ENCODE results near the gene RNF20.

The RNF20 gene
- long read RNA-seq, transcript RNF20-202 (20 exons, 3,940 nt) = major isoform, 109 of 388 reads
- long read RNA-seq, partial matches to known transcripts = 251 of 388 reads
- long read RNA-seq, other reads (novel, unspliced or antisense) = 28 of 388 reads

GRCh38 chr9:101533334-101534204 lies at the start of gene RNF20:
Gene RNF20 (plus strand): TSS chr9:101533853. CDS start chr9:101535424, 1,571 bp downstream.
- Histone ChIP-seq H3K27me3 (ENCODE audit: insufficient read depth, poor library complexity, severe bottlenecking) (no peaks in the 10 kb centered on the region), H3K27ac (replicated peaks) (peak within 1 kb of the TSS; percentile 96), H3K4me3 (replicated peaks; ENCODE audit: insufficient read depth, low read length) (peak within 1 kb of the TSS; percentile 76)
- DNase-seq (ENCODE audit: low read depth in 1 of 2, low spot score in 1 of 2) = peak; percentile 95 to 99
- TF ChIP-seq POLR2AphosphoS5 (IDR thresholded peaks at IDR 0.05; ENCODE audit: low read depth) (peak; percentile 59; the same call in 1 of the 2 replicates), GABPA (IDR thresholded peaks at IDR 0.05; ENCODE audit: low read depth) (peak; percentile 90), SPI1 (IDR thresholded peaks at IDR 0.05; ENCODE audit: borderline replicate concordance, low read depth) (peak; percentile 99)
- TF ChIP-seq, protein P1, sequence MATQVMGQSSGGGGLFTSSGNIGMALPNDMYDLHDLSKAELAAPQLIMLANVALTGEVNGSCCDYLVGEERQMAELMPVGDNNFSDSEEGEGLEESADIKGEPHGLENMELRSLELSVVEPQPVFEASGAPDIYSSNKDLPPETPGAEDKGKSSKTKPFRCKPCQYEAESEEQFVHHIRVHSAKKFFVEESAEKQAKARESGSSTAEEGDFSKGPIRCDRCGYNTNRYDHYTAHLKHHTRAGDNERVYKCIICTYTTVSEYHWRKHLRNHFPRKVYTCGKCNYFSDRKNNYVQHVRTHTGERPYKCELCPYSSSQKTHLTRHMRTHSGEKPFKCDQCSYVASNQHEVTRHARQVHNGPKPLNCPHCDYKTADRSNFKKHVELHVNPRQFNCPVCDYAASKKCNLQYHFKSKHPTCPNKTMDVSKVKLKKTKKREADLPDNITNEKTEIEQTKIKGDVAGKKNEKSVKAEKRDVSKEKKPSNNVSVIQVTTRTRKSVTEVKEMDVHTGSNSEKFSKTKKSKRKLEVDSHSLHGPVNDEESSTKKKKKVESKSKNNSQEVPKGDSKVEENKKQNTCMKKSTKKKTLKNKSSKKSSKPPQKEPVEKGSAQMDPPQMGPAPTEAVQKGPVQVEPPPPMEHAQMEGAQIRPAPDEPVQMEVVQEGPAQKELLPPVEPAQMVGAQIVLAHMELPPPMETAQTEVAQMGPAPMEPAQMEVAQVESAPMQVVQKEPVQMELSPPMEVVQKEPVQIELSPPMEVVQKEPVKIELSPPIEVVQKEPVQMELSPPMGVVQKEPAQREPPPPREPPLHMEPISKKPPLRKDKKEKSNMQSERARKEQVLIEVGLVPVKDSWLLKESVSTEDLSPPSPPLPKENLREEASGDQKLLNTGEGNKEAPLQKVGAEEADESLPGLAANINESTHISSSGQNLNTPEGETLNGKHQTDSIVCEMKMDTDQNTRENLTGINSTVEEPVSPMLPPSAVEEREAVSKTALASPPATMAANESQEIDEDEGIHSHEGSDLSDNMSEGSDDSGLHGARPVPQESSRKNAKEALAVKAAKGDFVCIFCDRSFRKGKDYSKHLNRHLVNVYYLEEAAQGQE (IDR thresholded peaks at IDR 0.05; ENCODE audit: insufficient replicate concordance, low read depth) = peak; percentile 26
- TF ChIP-seq, protein P2, sequence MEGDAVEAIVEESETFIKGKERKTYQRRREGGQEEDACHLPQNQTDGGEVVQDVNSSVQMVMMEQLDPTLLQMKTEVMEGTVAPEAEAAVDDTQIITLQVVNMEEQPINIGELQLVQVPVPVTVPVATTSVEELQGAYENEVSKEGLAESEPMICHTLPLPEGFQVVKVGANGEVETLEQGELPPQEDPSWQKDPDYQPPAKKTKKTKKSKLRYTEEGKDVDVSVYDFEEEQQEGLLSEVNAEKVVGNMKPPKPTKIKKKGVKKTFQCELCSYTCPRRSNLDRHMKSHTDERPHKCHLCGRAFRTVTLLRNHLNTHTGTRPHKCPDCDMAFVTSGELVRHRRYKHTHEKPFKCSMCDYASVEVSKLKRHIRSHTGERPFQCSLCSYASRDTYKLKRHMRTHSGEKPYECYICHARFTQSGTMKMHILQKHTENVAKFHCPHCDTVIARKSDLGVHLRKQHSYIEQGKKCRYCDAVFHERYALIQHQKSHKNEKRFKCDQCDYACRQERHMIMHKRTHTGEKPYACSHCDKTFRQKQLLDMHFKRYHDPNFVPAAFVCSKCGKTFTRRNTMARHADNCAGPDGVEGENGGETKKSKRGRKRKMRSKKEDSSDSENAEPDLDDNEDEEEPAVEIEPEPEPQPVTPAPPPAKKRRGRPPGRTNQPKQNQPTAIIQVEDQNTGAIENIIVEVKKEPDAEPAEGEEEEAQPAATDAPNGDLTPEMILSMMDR (IDR thresholded peaks at IDR 0.05; ENCODE audit: insufficient read depth, low read length) = no peak

DNA sequence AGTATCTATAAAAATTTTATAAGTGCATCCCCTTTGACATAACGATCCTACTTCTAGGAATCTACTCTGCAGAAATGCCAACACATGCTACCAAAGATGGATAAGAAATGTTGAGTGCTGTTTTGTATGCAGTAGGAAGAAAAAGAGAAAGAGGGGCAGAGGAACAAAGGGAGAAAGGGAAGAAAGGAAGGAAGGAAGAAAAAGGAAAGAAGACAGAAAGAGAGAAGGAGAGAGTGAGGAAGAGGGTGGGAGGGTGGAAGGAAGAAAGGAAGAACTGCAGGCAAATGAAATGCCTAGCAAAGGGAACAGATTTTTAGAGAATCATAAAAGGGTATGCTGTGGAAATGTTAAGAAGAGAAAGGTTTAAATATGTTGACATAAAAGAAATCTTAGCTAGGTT lies 49.6 kb upstream of the RNF20 start:
- no peak for DNase-seq (ENCODE audit: low read depth in 1 of 2, low spot score in 1 of 2)
- Histone ChIP-seq H3K27me3 (ENCODE audit: insufficient read depth, poor library complexity, severe bottlenecking) (peaks cover 37% of the 10 kb centered on the region), H3K4me3 (replicated peaks; ENCODE audit: insufficient read depth, low read length) (no peak overlapping the region), H3K27ac (replicated peaks) (no peak overlapping the region)
- TF ChIP-seq POLR2AphosphoS5 (IDR thresholded peaks at IDR 0.05; ENCODE audit: low read depth) (no peak), GABPA (IDR thresholded peaks at IDR 0.05; ENCODE audit: low read depth) (no peak), SPI1 (IDR thresholded peaks at IDR 0.05; ENCODE audit: borderline replicate concordance, low read depth) (no peak)
- TF ChIP-seq, protein P1 (IDR thresholded peaks at IDR 0.05; ENCODE audit: insufficient replicate concordance, low read depth) = no peak
- TF ChIP-seq, protein P2 (IDR thresholded peaks at IDR 0.05; ENCODE audit: insufficient read depth, low read length) = no peak

GRCh38 chr9:101485924-101486692 lies 47.5 kb upstream of the RNF20 start:
- TF ChIP-seq, protein P2 (IDR thresholded peaks at IDR 0.05; ENCODE audit: insufficient read depth, low read length) = no peak
- no peak for TF ChIP-seq GABPA (IDR thresholded peaks at IDR 0.05; ENCODE audit: low read depth)
- Histone ChIP-seq H3K4me3 (replicated peaks; ENCODE audit: insufficient read depth, low read length) (no peak overlapping the region), H3K27ac (replicated peaks) (no peak overlapping the region), H3K27me3 (ENCODE audit: insufficient read depth, poor library complexity, severe bottlenecking) (peaks cover 38% of the 10 kb centered on the region)
- DNase-seq (ENCODE audit: low read depth in 1 of 2, low spot score in 1 of 2) = no peak
